ENCODE measurements around the gene GAS7. TPM values are rescaled to one million over a fixed set of nuclear protein-coding genes. Genes with fewer than 3 reads are reported as not detected.

GAS7 gene
- total RNA-seq, 1 experiment from 2014 or later, result 12.3 TPM

DNA sequence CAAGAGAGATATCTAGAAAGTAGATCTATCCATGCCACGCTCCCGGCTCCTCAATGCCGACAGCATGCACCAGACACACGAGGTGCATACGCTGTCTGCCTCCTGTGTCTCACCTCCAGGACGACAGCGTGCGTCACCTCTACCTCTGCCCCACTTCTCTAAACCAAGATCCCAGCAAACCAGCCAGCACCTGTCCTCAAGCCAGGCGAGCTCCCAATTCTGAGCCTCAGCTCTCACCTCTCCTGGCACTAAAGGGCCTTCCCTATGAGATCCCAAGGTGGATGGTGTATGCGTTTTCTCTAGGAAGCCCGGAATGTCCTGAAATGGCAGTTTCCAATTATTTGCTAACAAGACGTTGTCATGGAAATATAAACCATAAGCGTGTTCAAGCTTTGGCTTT lies 257.1 kb downstream of the GAS7 start (continued):
- TF ChIP-seq, protein P1, sequence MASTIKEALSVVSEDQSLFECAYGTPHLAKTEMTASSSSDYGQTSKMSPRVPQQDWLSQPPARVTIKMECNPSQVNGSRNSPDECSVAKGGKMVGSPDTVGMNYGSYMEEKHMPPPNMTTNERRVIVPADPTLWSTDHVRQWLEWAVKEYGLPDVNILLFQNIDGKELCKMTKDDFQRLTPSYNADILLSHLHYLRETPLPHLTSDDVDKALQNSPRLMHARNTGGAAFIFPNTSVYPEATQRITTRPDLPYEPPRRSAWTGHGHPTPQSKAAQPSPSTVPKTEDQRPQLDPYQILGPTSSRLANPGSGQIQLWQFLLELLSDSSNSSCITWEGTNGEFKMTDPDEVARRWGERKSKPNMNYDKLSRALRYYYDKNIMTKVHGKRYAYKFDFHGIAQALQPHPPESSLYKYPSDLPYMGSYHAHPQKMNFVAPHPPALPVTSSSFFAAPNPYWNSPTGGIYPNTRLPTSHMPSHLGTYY (CRISPR knock-in tag; IDR thresholded peaks at IDR 0.05), result no peak

DNA sequence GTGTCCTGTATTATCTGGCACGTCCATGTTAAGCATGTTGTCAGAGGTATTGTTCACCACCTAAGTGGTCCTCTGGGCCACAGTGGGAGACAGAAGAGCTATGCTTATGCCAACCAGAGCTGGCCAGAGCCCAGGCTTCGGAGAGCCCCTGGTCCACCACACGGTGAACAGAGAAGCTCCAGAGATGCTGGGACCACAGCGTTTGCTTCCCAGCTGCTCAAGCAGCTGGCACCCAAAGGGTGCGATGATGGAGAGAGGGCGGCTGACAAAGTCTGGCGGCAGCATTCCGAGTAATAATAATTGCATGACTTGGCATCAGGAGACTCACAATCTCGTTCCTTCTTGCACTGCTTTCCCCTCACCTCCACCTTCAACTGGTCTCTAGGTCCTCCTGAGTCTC lies 257.6 kb downstream of the GAS7 start:
- Mint-ChIP-seq H3K4me1 (no peaks in the 10 kb centered on the region), H3K27ac (no peak overlapping the region), H3K36me3 (peaks cover 5% of the 10 kb centered on the region; the same call in 1 of the 2 replicates), H3K27me3 (ENCODE audit: low read depth) (no peaks in the 10 kb centered on the region), H3K4me3 (no peak overlapping the region), H3K9me3 (peaks cover 9% of the 10 kb centered on the region; the same call in 1 of the 2 replicates)
- TF ChIP-seq, protein P2, sequence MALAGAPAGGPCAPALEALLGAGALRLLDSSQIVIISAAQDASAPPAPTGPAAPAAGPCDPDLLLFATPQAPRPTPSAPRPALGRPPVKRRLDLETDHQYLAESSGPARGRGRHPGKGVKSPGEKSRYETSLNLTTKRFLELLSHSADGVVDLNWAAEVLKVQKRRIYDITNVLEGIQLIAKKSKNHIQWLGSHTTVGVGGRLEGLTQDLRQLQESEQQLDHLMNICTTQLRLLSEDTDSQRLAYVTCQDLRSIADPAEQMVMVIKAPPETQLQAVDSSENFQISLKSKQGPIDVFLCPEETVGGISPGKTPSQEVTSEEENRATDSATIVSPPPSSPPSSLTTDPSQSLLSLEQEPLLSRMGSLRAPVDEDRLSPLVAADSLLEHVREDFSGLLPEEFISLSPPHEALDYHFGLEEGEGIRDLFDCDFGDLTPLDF (CRISPR knock-in tag; IDR thresholded peaks at IDR 0.05), result no peak
- no peak for TF ChIP-seq KAT7 (CRISPR knock-in tag; IDR thresholded peaks at IDR 0.05; ENCODE audit: borderline replicate concordance)
- TF ChIP-seq MXD4 (CRISPR knock-in tag; IDR thresholded peaks at IDR 0.05; ENCODE audit: borderline replicate concordance), result no peak
- TF ChIP-seq, protein P3, sequence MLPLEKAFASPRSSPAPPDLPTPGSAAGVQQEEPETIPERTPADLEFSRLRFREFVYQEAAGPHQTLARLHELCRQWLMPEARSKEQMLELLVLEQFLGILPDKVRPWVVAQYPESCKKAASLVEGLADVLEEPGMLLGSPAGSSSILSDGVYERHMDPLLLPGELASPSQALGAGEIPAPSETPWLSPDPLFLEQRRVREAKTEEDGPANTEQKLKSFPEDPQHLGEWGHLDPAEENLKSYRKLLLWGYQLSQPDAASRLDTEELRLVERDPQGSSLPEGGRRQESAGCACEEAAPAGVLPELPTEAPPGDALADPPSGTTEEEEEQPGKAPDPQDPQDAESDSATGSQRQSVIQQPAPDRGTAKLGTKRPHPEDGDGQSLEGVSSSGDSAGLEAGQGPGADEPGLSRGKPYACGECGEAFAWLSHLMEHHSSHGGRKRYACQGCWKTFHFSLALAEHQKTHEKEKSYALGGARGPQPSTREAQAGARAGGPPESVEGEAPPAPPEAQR (CRISPR knock-in tag; IDR thresholded peaks at IDR 0.05), result no peak
- TF ChIP-seq NR1H2 (CRISPR knock-in tag; IDR thresholded peaks at IDR 0.05), result no peak
- no peak for TF ChIP-seq GABPB1 (CRISPR knock-in tag; IDR thresholded peaks at IDR 0.05)
- TF ChIP-seq SP1 (CRISPR knock-in tag; conservative IDR thresholded peaks at IDR 0.05), result no peak
- no peak for TF ChIP-seq TCF7 (CRISPR knock-in tag; IDR thresholded peaks at IDR 0.05; ENCODE audit: low read depth)
- TF ChIP-seq EMX1 (CRISPR knock-in tag; IDR thresholded peaks at IDR 0.05), result no peak
- no peak for TF ChIP-seq ATF1 (CRISPR knock-in tag; IDR thresholded peaks at IDR 0.05)
- TF ChIP-seq ZNF423 (CRISPR knock-in tag; IDR thresholded peaks at IDR 0.05), result no peak
- no peak for TF ChIP-seq ZNF396 (CRISPR knock-in tag; IDR thresholded peaks at IDR 0.05; ENCODE audit: borderline replicate concordance)
- TF ChIP-seq JUN (CRISPR knock-in tag; IDR thresholded peaks at IDR 0.05), result no peak
- TF ChIP-seq, protein P4, sequence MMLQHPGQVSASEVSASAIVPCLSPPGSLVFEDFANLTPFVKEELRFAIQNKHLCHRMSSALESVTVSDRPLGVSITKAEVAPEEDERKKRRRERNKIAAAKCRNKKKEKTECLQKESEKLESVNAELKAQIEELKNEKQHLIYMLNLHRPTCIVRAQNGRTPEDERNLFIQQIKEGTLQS (CRISPR knock-in tag; conservative IDR thresholded peaks at IDR 0.05), result no peak
- no peak for TF ChIP-seq SOX15 (CRISPR knock-in tag; IDR thresholded peaks at IDR 0.05)
- no peak for TF ChIP-seq CREM (CRISPR knock-in tag; IDR thresholded peaks at IDR 0.05)
- TF ChIP-seq, protein P5, sequence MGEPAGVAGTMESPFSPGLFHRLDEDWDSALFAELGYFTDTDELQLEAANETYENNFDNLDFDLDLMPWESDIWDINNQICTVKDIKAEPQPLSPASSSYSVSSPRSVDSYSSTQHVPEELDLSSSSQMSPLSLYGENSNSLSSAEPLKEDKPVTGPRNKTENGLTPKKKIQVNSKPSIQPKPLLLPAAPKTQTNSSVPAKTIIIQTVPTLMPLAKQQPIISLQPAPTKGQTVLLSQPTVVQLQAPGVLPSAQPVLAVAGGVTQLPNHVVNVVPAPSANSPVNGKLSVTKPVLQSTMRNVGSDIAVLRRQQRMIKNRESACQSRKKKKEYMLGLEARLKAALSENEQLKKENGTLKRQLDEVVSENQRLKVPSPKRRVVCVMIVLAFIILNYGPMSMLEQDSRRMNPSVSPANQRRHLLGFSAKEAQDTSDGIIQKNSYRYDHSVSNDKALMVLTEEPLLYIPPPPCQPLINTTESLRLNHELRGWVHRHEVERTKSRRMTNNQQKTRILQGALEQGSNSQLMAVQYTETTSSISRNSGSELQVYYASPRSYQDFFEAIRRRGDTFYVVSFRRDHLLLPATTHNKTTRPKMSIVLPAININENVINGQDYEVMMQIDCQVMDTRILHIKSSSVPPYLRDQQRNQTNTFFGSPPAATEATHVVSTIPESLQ (CRISPR knock-in tag; IDR thresholded peaks at IDR 0.05), result no peak
- TF ChIP-seq, protein P6, sequence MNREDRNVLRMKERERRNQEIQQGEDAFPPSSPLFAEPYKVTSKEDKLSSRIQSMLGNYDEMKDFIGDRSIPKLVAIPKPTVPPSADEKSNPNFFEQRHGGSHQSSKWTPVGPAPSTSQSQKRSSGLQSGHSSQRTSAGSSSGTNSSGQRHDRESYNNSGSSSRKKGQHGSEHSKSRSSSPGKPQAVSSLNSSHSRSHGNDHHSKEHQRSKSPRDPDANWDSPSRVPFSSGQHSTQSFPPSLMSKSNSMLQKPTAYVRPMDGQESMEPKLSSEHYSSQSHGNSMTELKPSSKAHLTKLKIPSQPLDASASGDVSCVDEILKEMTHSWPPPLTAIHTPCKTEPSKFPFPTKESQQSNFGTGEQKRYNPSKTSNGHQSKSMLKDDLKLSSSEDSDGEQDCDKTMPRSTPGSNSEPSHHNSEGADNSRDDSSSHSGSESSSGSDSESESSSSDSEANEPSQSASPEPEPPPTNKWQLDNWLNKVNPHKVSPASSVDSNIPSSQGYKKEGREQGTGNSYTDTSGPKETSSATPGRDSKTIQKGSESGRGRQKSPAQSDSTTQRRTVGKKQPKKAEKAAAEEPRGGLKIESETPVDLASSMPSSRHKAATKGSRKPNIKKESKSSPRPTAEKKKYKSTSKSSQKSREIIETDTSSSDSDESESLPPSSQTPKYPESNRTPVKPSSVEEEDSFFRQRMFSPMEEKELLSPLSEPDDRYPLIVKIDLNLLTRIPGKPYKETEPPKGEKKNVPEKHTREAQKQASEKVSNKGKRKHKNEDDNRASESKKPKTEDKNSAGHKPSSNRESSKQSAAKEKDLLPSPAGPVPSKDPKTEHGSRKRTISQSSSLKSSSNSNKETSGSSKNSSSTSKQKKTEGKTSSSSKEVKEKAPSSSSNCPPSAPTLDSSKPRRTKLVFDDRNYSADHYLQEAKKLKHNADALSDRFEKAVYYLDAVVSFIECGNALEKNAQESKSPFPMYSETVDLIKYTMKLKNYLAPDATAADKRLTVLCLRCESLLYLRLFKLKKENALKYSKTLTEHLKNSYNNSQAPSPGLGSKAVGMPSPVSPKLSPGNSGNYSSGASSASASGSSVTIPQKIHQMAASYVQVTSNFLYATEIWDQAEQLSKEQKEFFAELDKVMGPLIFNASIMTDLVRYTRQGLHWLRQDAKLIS (CRISPR knock-in tag; IDR thresholded peaks at IDR 0.05; ENCODE audit: borderline replicate concordance), result no peak
- ChIA-PET CTCF (interaction anchor here (0.6 to 1.2 kb wide), 3 partner anchors 13 to 196 kb away, joined by 3 to 5 read pairs (median 3); no protein-coding TSS in a partner anchor), POLR2A (interaction anchor here (0.6 kb wide), 1 partner anchor 245 kb away, joined by 5 read pairs; no protein-coding TSS in a partner anchor)
- ATAC-seq (no peak), DNase-seq (ENCODE audit: low spot score) (no peak)

All from WTC11 (cell line).